ENCODE measurements around the gene HNRNPDL.

- TF ChIP-seq, protein P1, sequence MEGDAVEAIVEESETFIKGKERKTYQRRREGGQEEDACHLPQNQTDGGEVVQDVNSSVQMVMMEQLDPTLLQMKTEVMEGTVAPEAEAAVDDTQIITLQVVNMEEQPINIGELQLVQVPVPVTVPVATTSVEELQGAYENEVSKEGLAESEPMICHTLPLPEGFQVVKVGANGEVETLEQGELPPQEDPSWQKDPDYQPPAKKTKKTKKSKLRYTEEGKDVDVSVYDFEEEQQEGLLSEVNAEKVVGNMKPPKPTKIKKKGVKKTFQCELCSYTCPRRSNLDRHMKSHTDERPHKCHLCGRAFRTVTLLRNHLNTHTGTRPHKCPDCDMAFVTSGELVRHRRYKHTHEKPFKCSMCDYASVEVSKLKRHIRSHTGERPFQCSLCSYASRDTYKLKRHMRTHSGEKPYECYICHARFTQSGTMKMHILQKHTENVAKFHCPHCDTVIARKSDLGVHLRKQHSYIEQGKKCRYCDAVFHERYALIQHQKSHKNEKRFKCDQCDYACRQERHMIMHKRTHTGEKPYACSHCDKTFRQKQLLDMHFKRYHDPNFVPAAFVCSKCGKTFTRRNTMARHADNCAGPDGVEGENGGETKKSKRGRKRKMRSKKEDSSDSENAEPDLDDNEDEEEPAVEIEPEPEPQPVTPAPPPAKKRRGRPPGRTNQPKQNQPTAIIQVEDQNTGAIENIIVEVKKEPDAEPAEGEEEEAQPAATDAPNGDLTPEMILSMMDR (IDR thresholded peaks at IDR 0.05): no peak
- TF ChIP-seq NR2C2 (CRISPR knock-in tag; IDR thresholded peaks at IDR 0.05) (no peak), SP1 (CRISPR knock-in tag; conservative IDR thresholded peaks at IDR 0.05) (no peak), SMAD3 (CRISPR knock-in tag; IDR thresholded peaks at IDR 0.05; ENCODE audit: borderline replicate concordance) (no peak), RELA (CRISPR knock-in tag; IDR thresholded peaks at IDR 0.05; ENCODE audit: borderline replicate concordance) (no peak), E2F4 (CRISPR knock-in tag; IDR thresholded peaks at IDR 0.05; ENCODE audit: borderline replicate concordance, low read depth) (no peak), ETV6 (CRISPR knock-in tag; IDR thresholded peaks at IDR 0.05) (no peak), RORB (CRISPR knock-in tag; IDR thresholded peaks at IDR 0.05) (no peak), ELF4 (CRISPR knock-in tag; IDR thresholded peaks at IDR 0.05; ENCODE audit: low read depth) (no peak), GRHL2 (CRISPR knock-in tag; IDR thresholded peaks at IDR 0.05; ENCODE audit: insufficient replicate concordance, severe bottlenecking) (no peak), CREM (CRISPR knock-in tag; IDR thresholded peaks at IDR 0.05) (no peak), NFE2L1 (CRISPR knock-in tag; IDR thresholded peaks at IDR 0.05) (no peak)
- TF ChIP-seq, protein P2, sequence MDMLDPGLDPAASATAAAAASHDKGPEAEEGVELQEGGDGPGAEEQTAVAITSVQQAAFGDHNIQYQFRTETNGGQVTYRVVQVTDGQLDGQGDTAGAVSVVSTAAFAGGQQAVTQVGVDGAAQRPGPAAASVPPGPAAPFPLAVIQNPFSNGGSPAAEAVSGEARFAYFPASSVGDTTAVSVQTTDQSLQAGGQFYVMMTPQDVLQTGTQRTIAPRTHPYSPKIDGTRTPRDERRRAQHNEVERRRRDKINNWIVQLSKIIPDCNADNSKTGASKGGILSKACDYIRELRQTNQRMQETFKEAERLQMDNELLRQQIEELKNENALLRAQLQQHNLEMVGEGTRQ (CRISPR knock-in tag; IDR thresholded peaks at IDR 0.05): no peak
These were observed 27.0 kb upstream of the HNRNPDL start for GRCh38 chr4:82457266-82457665.

All from WTC11 (cell line).